ENCODE data around the gene PLEKHN1. TPM values are rescaled to one million over a fixed set of nuclear protein-coding genes. Genes with fewer than 3 reads are reported as not detected.

The PLEKHN1 gene
- under 1 TPM; 0.60 to 0.93 TPM for total RNA-seq
- polyA plus RNA-seq, result under 1 TPM in 1 of 3 donors, not detected in 2; 0.19 TPM
- total RNA-seq, result 0 to 6.5 (median 0.88) reads per million in 6 experiments

- DNase-seq (no peak), ATAC-seq (peak; percentile 26 to 49)
- H3K27ac Mint-ChIP-seq, result peak within 1 kb of the TSS in 2 of 10 donors; percentile 37 to 75
- peak within 1 kb of the TSS; percentile 64 to 86 (median 80) for H3K4me3 Mint-ChIP-seq
- H3K27me3 Mint-ChIP-seq, result peaks cover 6 to 17% (median 10%) of the 10 kb centered on the region in 5 donors
- no peaks in the 10 kb centered on the region for H3K36me3 Mint-ChIP-seq
- H3K9me3 Mint-ChIP-seq, result no peaks in the 10 kb centered on the region
- POLR2A ChIA-PET, result interaction anchor here (1.1 kb wide), 2 partner anchors 22 to 47 kb away, joined by 3 read pairs; partner anchors contain the start of gene ISG15
- peaks cover 0 to 11% (median 4%) of the 10 kb centered on the region in 4 donors for H3K4me1 Mint-ChIP-seq
Measured at GRCh38 chr1:966135-966703, at the start of gene PLEKHN1. TSS of gene PLEKHN1 (plus strand) at chr1:966482. CDS start at chr1:966532, 50 bp downstream.

GRCh38 chr1:917076-917459 is 49.2 kb upstream of the PLEKHN1 start:
- H3K27me3 Mint-ChIP-seq, result peaks cover 11 to 87% (median 38%) of the 10 kb centered on the region in 5 donors

GRCh38 chr1:917466-918091 is 48.7 kb upstream of the PLEKHN1 start:
- ATAC-seq (no peak), DNase-seq (peak in 1 of 10 donors; percentile 34)
- Mint-ChIP-seq H3K27ac (no peak overlapping the region), H3K4me3 (no peak overlapping the region), H3K4me1 (peaks cover 10 to 18% (median 15%) of the 10 kb centered on the region in 4 donors), H3K27me3 (peaks cover 11 to 87% (median 38%) of the 10 kb centered on the region in 5 donors), H3K9me3 (no peaks in the 10 kb centered on the region), H3K36me3 (peaks cover 0 to 2% (median 0%) of the 10 kb centered on the region in 3 donors)
- POLR2A ChIA-PET, result no interaction called here

More at GRCh38 chr1:917076-917459, 49.2 kb upstream of the PLEKHN1 start:
- ATAC-seq (no peak), DNase-seq (peak in 2 of 10 donors; percentile 5 to 42)
- Mint-ChIP-seq H3K36me3 (no peaks in the 10 kb centered on the region), H3K9me3 (no peaks in the 10 kb centered on the region), H3K4me3 (no peak overlapping the region), H3K4me1 (peaks cover 13 to 22% (median 14%) of the 10 kb centered on the region in 4 donors), H3K27ac (no peak overlapping the region)
- POLR2A ChIA-PET, result no interaction called here

- Mint-ChIP-seq H3K36me3 (peaks cover 0 to 4% (median 0%) of the 10 kb centered on the region in 3 donors), H3K4me1 (peaks cover 11 to 21% (median 17%) of the 10 kb centered on the region in 4 donors), H3K4me3 (no peak overlapping the region), H3K27ac (no peak overlapping the region), H3K9me3 (no peaks in the 10 kb centered on the region), H3K27me3 (peaks cover 14 to 87% (median 37%) of the 10 kb centered on the region in 5 donors)
- no peak for DNase-seq
- ATAC-seq, result no peak
- POLR2A ChIA-PET, result no interaction called here
Measured at GRCh38 chr1:918353-918752, 47.9 kb upstream of the PLEKHN1 start.

GRCh38 chr1:918843-919242 is 47.4 kb upstream of the PLEKHN1 start:
- Mint-ChIP-seq H3K9me3 (no peaks in the 10 kb centered on the region), H3K27me3 (peaks cover 14 to 83% (median 38%) of the 10 kb centered on the region in 5 donors)

GRCh38 chr1:919271-919872 is 46.9 kb upstream of the PLEKHN1 start:
- H3K27me3 Mint-ChIP-seq, result peaks cover 14 to 78% (median 38%) of the 10 kb centered on the region in 5 donors
- peaks cover 0 to 4% (median 0%) of the 10 kb centered on the region in 3 donors for H3K36me3 Mint-ChIP-seq
- ATAC-seq (no peak), DNase-seq (no peak)
- no peaks in the 10 kb centered on the region for H3K9me3 Mint-ChIP-seq
- no peak overlapping the region for H3K4me3 Mint-ChIP-seq
- H3K4me1 Mint-ChIP-seq, result peaks cover 11 to 22% (median 17%) of the 10 kb centered on the region in 4 donors
- POLR2A ChIA-PET, result interaction anchor here (1.3 kb wide), 1 partner anchor 13 kb away, joined by 4 read pairs; no protein-coding TSS in a partner anchor
- H3K27ac Mint-ChIP-seq, result no peak overlapping the region

More at GRCh38 chr1:918843-919242, 47.4 kb upstream of the PLEKHN1 start:
- no peak overlapping the region for H3K27ac Mint-ChIP-seq
- peaks cover 11 to 22% (median 17%) of the 10 kb centered on the region in 4 donors for H3K4me1 Mint-ChIP-seq
- H3K4me3 Mint-ChIP-seq, result no peak overlapping the region
- DNase-seq (no peak), ATAC-seq (no peak)
- POLR2A ChIA-PET, result no interaction called here
- H3K36me3 Mint-ChIP-seq, result peaks cover 0 to 4% (median 0%) of the 10 kb centered on the region in 3 donors

- Mint-ChIP-seq H3K27ac (no peak overlapping the region), H3K27me3 (peaks cover 14 to 74% (median 38%) of the 10 kb centered on the region in 5 donors), H3K4me1 (peaks cover 11 to 22% (median 18%) of the 10 kb centered on the region in 4 donors), H3K9me3 (no peaks in the 10 kb centered on the region), H3K36me3 (peaks cover 0 to 4% (median 0%) of the 10 kb centered on the region in 3 donors), H3K4me3 (no peak overlapping the region)
- DNase-seq (no peak), ATAC-seq (no peak)
- POLR2A ChIA-PET, result interaction anchor here (1.2 to 1.3 kb wide), 2 partner anchors 14 to 16 kb away, joined by 4 read pairs; no protein-coding TSS in a partner anchor
Measured at GRCh38 chr1:920010-920409, 46.3 kb upstream of the PLEKHN1 start.

- peaks cover 14 to 69% (median 38%) of the 10 kb centered on the region in 5 donors for H3K27me3 Mint-ChIP-seq
- peaks cover 11 to 22% (median 18%) of the 10 kb centered on the region in 4 donors for H3K4me1 Mint-ChIP-seq
- POLR2A ChIA-PET, result interaction anchor here (1.2 to 1.3 kb wide), 2 partner anchors 14 to 16 kb away, joined by 4 read pairs; no protein-coding TSS in a partner anchor
- ATAC-seq (no peak), DNase-seq (no peak)
- no peaks in the 10 kb centered on the region for H3K9me3 Mint-ChIP-seq
- H3K4me3 Mint-ChIP-seq, result peak overlapping the region in 5 of 10 donors; percentile 8 to 59 (median 42)
- H3K36me3 Mint-ChIP-seq, result peaks cover 0 to 4% (median 0%) of the 10 kb centered on the region in 3 donors
- no peak overlapping the region for H3K27ac Mint-ChIP-seq
Measured at GRCh38 chr1:920521-920920, 45.8 kb upstream of the PLEKHN1 start.

GRCh38 chr1:921011-921837 is 45.1 kb upstream of the PLEKHN1 start:
- peak; percentile 47 to 51 for ATAC-seq
- POLR2A ChIA-PET, result interaction anchor here (1.2 kb wide), 1 partner anchor 17 kb away, joined by 4 read pairs; no protein-coding TSS in a partner anchor
- peak in 3 of 10 donors; percentile 27 to 43 (median 33) for DNase-seq
- Mint-ChIP-seq H3K36me3 (peaks cover 0 to 7% (median 0%) of the 10 kb centered on the region in 3 donors), H3K9me3 (no peaks in the 10 kb centered on the region), H3K27me3 (peaks cover 14 to 69% (median 42%) of the 10 kb centered on the region in 5 donors), H3K4me3 (peak overlapping the region in 9 of 10 donors; percentile 34 to 70 (median 53)), H3K27ac (no peak overlapping the region), H3K4me1 (peaks cover 11 to 26% (median 19%) of the 10 kb centered on the region in 4 donors)

- POLR2A ChIA-PET, result interaction anchor here (0.6 to 1.3 kb wide), 3 partner anchors 10 to 506 kb away, joined by 3 to 4 read pairs (median 3); no protein-coding TSS in a partner anchor
- Mint-ChIP-seq H3K4me3 (peak within 1 kb of the TSS; percentile 70 to 91 (median 86)), H3K27ac (peak within 1 kb of the TSS in 4 of 10 donors; percentile 38 to 67 (median 54)), H3K4me1 (peaks cover 11 to 26% (median 20%) of the 10 kb centered on the region in 4 donors), H3K9me3 (no peaks in the 10 kb centered on the region), H3K27me3 (peaks cover 18 to 75% (median 45%) of the 10 kb centered on the region in 5 donors), H3K36me3 (peaks cover 0 to 7% (median 0%) of the 10 kb centered on the region in 3 donors)
- ATAC-seq, result peak; percentile 55 to 60
- peak; percentile 39 to 80 (median 62) for DNase-seq
Measured at GRCh38 chr1:923131-923990, 42.9 kb upstream of the PLEKHN1 start, which contains the start of gene SAMD11. TSS of gene SAMD11 (plus strand) at chr1:923923. CDS start at chr1:924432, 509 bp downstream.

All from naive thymus-derived CD8-positive, alpha-beta T cell (primary cell).